Activated gamma-delta T cell treated with Interleukin-2 at 50 U/mL for 16 hours (primary cell): ENCODE results near the gene PEX11G.

ENCODE experiments used
- DNase-seq: peaks from one replicate; pipeline ENCODE4 v3.0.0-alpha.2; 2020

Gene PEX11G

GRCh38 chr19:7488736-7489353 lies at the start of gene PEX11G:
Gene PEX11G (minus strand): TSS chr19:7489035. CDS start chr19:7489010, 25 bp downstream.
- peak; percentile 86 for DNase-seq

DNA sequence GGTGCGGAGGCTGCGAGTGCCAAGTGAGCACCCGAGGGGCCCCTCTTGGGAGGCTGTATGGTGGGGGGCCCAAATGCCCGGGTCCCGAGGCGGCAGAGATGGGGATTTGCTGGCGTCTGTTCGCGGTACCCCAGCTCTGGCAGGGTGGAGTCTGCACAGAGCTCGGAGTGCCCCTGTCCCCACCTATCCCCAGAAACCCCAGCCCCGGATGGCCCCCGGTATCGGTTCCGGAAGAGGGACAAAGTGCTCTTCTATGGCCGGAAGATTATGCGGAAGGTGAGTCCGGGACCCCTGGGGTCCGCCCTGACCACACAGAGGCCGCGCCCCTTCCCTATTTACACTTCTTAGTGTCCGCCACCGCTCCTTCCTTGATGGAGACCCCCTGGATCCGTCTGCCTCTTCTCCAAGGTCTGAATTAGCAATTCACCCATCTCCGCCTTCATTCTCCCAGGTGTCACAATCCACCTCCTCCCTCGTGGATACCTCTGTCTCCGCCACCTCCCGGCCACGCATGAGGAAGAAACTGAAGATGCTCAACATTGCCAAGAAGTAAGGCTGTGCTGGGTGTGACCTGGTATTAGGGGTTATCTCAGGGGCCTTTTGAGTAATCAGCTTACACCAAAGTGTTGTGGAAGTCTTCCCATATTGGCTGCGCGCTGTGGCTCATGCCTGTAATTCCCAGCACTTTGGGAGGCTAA lies 47.3 kb upstream of the PEX11G start:
- no peak for DNase-seq

DNA sequence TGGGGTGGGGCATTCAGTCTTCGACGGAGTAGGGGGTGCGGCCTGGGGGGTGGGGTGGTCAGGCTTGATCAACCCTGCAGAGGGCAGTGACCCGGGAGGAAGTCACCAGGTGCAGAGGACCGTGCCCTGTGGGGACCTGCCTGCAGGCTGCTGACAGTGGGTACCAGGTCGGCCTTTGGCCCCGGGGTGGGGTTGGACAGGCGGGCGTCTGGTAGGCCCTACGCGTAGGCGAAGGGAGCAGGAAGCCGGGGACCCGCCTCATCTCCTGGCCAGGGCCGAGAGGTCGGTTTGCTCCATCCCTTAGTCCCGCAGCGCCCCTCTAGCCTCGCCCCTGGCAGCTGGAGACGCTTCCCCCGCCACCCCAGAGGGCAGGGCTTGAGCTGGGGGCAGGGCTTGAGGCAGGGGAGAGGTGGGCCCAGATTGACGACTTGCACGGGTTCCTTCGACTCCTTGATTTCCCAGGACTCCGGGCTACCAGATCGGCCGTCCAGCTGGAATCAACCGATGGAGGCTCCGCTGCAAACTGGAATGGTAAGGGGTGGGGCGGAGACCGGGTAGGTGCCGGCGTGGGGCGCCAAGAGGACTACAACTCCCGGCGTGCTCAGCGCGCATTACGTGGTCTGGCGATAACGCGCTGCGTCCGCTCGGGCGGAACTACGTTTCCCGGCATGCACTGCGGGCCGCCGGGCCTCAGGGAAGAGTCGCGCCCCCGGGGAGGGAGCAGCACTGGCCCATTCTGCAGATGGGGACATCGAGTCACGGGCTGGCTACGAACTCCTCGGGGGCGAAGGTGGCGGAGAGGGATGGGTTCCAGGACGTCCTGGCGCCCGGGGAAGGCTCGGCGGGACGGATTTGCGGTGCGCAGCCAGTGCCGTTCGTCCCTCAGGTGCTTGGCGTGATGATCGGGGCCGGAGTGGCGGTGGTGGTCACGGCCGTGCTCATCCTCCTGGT lies 46.5 kb upstream of the PEX11G start, which contains the start of gene PNPLA6:
Gene PNPLA6, plus strand, starts transcription at position 671 of the 951 bp plus-strand sequence. Its CDS starts 72 bp downstream, at position 743.
- peak; percentile 89 for DNase-seq

DNA sequence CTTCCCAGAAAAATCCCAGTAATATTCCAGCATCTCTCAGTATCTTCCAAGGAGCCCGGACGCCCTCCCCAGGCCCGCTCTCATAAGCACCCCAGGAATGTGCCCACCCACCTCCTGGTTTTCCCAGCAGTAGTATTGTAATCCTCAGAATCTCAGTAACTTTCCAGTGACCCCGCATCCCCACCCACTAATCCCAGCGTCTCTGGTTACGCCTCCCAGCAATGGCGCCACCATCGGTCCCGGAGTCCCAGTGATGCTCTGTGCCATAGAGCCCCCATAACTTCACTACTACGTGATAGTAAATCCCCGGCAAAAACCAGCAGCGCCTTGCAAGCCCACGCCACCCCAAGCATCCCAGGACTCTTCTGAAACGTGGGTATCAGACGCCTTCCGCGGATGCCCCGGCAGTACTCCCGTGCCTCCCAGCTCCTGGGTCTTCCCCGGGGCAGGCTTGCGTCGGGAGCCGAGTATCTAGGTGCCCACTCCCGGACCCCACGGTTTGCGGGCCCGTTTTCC lies 45.8 kb upstream of the PEX11G start:
- DNase-seq = no peak

DNA sequence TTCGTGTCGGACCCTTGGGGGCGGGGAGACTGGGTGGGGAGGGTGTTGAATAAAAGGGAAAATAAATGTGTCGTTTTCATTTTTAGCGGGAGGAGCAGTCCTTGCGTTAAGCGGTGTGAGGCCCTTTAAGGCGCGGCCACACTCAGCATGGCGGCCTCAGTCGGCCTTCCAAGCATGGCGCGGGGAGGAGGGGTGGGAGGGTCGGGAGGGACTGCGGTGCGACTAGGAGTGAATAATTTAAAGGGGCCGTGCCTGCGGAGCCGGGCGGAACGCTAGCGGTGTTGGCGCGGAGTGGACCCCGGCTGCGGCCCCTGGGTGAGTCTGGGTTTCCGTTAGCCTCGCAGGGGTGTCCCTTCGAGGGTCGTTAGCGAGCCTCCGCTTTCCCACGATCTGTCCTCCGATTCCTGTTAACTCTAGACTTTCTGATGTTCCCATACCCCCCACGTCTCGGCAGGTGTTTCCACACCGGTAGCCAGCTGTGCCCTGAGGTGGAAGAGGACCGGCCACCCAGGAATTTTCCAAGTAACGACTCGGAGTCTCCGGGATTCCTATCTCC lies 45.2 kb upstream of the PEX11G start:
- peak; percentile 81 for DNase-seq

DNA sequence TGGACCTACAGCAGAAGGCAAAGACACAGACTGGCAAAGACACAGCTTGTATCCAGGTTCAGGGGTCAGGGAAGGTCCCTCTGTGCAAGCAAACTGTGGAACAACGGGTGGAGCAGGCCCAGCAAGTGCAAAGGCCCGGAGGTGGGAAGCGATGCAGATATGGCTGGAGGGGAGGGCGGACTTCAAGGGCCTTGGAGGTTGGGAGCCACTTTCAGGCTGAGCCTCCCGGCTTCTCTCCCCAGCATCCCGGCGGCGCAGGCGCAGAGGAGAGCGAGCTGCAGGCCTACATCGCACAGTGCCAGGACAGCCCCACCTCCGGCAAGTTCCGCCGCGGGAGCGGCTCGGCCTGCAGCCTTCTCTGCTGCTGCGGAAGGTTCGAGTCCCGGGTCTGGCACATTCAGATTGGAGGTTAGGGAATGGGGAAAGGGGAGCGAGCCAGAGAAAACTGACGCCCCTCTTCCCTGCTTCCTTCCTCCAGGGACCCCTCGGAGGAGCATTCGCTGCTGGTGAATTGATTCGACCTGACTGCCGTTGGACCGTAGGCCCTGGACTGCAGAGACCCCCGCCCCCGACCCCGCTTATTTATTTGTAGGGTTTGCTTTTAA lies 44.5 kb upstream of the PEX11G start:
- no peak for DNase-seq

- no peak for DNase-seq
These were observed 41.0 kb upstream of the PEX11G start for GRCh38 chr19:7529610-7530490.

DNA sequence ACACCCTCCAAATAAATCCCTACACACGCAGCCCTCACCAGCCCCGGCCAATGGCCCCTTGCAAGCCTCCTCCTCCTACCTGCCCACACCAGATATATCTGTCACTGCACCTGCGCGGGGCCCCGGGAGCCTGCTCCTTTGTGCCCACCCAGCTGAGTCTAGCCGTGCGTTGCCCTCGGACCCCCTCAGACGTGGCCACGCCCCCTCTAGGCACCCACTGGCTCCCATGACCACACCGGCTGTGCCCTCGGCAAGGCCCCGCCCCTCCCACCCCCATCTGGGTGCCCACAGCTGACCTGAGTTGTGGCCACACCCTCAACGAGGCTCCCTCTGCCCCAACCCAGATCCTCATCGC lies 40.4 kb upstream of the PEX11G start:
- no peak for DNase-seq

- no peak for DNase-seq
These were observed 39.8 kb upstream of the PEX11G start for GRCh38 chr19:7528522-7529245.

- DNase-seq = no peak
These were observed 39.3 kb upstream of the PEX11G start for GRCh38 chr19:7528192-7528519.

GRCh38 chr19:7527516-7528191 lies 38.8 kb upstream of the PEX11G start:
- no peak for DNase-seq

- no peak for DNase-seq
These were observed 37.5 kb upstream of the PEX11G start for GRCh38 chr19:7526059-7526929.

- DNase-seq = no peak
These were observed 36.3 kb upstream of the PEX11G start for GRCh38 chr19:7524992-7525739.

DNA sequence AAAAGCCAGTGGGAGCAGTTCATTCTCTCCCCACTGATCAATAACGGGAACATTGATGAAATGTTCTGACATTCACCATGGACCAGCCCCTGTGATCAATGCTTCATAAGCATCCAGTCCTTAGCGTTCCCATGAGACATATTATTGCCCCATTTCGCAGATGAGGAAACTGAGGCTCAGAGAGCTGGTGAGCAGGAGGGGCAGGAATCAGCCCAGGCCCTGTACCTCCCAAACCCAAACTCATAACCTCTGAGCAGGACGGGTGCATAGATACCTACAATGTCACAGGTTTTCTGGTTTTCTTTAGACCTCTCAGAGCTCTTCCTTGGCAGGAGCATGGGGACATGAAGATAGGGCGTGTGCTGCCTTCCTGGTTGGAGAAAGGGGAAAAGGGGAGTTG lies 35.7 kb upstream of the PEX11G start:
- no peak for DNase-seq

DNA sequence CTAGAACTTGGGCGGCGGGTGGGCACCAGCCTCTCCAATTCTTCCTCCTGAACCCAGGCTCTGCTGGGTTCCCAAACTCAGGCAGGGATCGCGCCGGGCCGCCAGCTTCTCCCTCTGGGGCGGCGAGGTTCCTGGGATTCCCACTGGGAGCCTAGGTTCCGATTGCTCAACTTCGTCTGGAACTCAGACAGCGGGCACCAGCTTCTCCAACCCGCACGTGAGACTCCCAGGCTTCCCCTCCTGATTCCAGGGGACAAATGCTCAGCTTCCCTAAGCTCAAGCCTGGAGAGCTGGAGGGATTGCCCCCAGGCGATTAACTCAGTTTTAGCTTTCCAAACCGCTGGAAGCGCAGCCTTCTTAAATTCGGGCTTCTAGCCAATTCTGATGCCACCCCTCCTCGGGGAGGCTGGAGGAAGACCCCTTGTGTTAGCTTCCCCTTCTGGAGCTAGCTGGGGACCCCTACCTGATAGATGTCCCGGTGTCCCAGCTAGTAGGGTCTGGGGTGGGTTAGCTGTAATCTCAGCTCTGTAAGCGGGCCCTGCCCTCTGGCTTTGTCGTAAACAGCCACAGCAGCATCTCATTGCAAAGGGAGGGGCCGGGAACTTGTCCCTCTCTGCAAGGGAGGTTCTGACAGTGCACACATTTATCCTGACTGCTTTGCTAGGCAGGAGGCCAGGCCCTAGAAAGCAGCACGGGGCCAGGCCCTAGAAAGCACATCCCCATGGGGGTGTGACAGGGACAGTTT lies 34.3 kb upstream of the PEX11G start:
- no peak for DNase-seq

DNA sequence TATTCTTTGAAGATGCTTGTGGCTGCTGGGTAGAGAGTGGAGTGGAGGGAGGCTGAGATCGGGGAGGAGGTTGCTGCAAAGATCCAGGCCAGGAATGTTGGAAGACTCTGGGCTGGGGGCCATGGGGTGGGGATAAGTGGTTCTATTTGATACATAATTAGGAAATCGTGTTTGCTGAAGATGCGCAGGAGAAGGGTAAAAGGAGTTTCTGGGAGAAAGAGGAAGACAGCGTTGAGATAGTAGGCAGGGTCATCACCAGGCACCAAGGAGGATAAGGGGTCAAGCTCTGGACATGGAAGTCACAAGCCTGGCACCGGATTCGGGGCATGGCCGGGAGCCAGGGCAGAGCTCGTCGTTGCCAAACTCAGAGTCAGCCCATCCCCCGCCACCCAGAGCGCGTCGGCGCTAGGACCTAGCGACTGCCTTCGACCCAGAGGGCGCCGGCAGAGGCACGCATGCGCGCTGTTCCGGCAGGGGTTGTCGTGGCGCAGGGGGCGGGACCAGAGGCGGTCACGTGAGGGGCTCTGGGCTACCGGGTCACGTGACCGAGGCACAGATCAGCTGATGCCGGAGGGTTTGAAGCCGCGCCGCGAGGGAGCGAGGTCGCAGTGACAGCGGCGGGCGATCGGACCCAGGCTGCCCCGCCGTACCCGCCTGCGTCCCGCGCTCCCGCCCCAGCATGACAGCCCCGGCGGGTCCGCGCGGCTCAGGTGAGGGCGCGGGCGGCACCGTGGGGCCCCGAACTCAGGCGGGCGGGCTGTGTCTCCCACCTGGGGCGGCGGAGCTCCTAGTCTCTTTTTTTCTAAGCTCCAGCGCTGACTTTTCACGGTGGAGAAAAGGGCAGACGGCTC lies 33.5 kb upstream of the PEX11G start, which contains the start of gene MCOLN1:
Gene MCOLN1, plus strand, starts transcription at position 553 of the 851 bp plus-strand sequence. Its CDS starts 127 bp downstream, at position 680.
- DNase-seq = peak; percentile 100
